K562 (cell line): ENCODE results near the gene TRIO. TPM values are rescaled to one million over a fixed set of nuclear protein-coding genes. Genes with fewer than 3 reads are reported as not detected.

Source experiments
- ATAC-seq: fragments of 200-7000 bp; cut with Tn5 transposase; 3 replicates; pipeline ENCODE4 v1.9.1; 2020; ENCODE audit warnings: moderate library complexity
- BruUV-seq: library from RNA; stranded (reverse); fragments of 400-500 nt; replicated peaks from 2 replicates; lab custom pipeline; 2021; lab: Mats Ljungman, UMichigan
- CTCF ChIA-PET: fragments of 300-600 bp; formaldehyde crosslinking; extraction: SDS; loops from one replicate; lab custom pipeline; 2021; ENCODE audit warnings: low intra/inter-chr PET ratio; lab: Yijun Ruan, JAX
- POLR2A ChIA-PET: fragments of 300-600, 350-650 bp; sonication (Branson Sonifier 250); formaldehyde crosslinking; extraction: SDS; loops from one replicate; lab custom pipeline; 2021; ENCODE audit warnings: antibody characterized with exemption, inconsistent platforms; lab: Yijun Ruan, JAX
- DNase-seq, 4 experiments: peaks; one replicate each; pipeline versions ENCODE4 v3.0.0 to v3.0.0-alpha.2; 2011 to 2018; ENCODE audit warnings: low spot score in 3 of 4, mixed read lengths in 3 of 4; ENCODE audit errors: extremely low read depth in 1 of 4
- FAIRE-seq: peaks from 2 replicates; lab custom pipeline; 2011; peaks lifted over from hg19 to GRCh38; lab: Jason Lieb, UNC
- H2AFZ ChIP-seq: 2 replicates; pipeline ENCODE4 v1.6.0; 2011; ENCODE audit warnings: low read depth, low read length, control low read depth, inconsistent platforms
- H3K27ac ChIP-seq: fragments of 200-600 bp; 3 replicates; pipeline ENCODE4 v1.8.0; 2011; ENCODE audit warnings: low read depth, mild to moderate bottlenecking, control low read depth, inconsistent platforms, low read length, moderate library complexity, mixed read lengths; ENCODE audit errors: extremely low read depth
- H3K27me3 ChIP-seq, 2 experiments: fragments of 300-600 bp in 1 of 2; 2 replicates in 1 of 2; 3 replicates in 1 of 2; pipeline versions ENCODE4 v1.6.0 to v1.8.0; 2011; ENCODE audit warnings: inconsistent platforms in 2 of 2, low read length in 2 of 2, mild to moderate bottlenecking in 1 of 2, mixed read lengths in 1 of 2, moderate library complexity in 1 of 2; ENCODE audit not compliant: control insufficient read depth in 2 of 2, insufficient read depth in 2 of 2
- H3K36me3 ChIP-seq: fragments of 300-600 bp; 3 replicates; pipeline ENCODE4 v1.8.0; 2011; ENCODE audit warnings: mild to moderate bottlenecking, low read length, inconsistent platforms; ENCODE audit not compliant: control insufficient read depth, insufficient read depth
- H3K4me1 ChIP-seq, 2 experiments: fragments of 200-600 bp in 1 of 2; replicated peaks in 1 of 2; 2 replicates in 1 of 2; 3 replicates in 1 of 2; pipeline versions ENCODE4 v1.5.1 to v1.8.0; 2011; ENCODE audit warnings: inconsistent platforms in 2 of 2, low read length in 2 of 2, mild to moderate bottlenecking in 1 of 2, mixed read lengths in 1 of 2, moderate library complexity in 1 of 2; ENCODE audit not compliant: control insufficient read depth in 2 of 2, insufficient read depth in 2 of 2
- H3K4me2 ChIP-seq: 2 replicates; pipeline ENCODE4 v1.6.1; 2011; ENCODE audit warnings: low read length, control low read depth, inconsistent platforms, mixed read lengths; ENCODE audit not compliant: insufficient read depth
- H3K4me3 ChIP-seq: fragments of 200-600 bp; sonication (generic), shearing (Covaris generic); 2 replicates; pipeline ENCODE4 v1.5.1; 2016; ENCODE audit warnings: control low read depth, inconsistent platforms
- H3K79me2 ChIP-seq: fragments of 200-600 bp; 3 replicates; pipeline ENCODE4 v1.8.0; 2011; ENCODE audit warnings: low read length, inconsistent platforms; ENCODE audit not compliant: control insufficient read depth, insufficient read depth
- H3K9ac ChIP-seq, 2 experiments: 2 replicates each; pipeline versions ENCODE4 v1.6.0 to v1.6.1; 2011; ENCODE audit warnings: low read depth in 2 of 2, low read length in 2 of 2, control low read depth in 1 of 2, inconsistent platforms in 1 of 2, mild to moderate bottlenecking in 1 of 2, mixed read lengths in 1 of 2; ENCODE audit not compliant: insufficient read depth in 1 of 2
- H3K9me1 ChIP-seq: one replicate; pipeline ENCODE4 v1.6.0; 2011; ENCODE audit warnings: inconsistent platforms, mild to moderate bottlenecking, low read length, moderate library complexity; ENCODE audit not compliant: control insufficient read depth, insufficient read depth
- H3K9me3 ChIP-seq: replicated peaks from 2 replicates; pipeline ENCODE4 v1.5.1; 2011; ENCODE audit warnings: low read depth, low read length, inconsistent platforms; ENCODE audit not compliant: control insufficient read depth, insufficient read depth
- H4K20me1 ChIP-seq: replicated peaks from 2 replicates; pipeline ENCODE4 v1.6.1; 2011; ENCODE audit warnings: low read length, inconsistent platforms, mixed read lengths; ENCODE audit not compliant: control insufficient read depth, insufficient read depth
- CBFA2T3 ChIP-seq: fragments of 450-650 bp; IDR thresholded peaks from 2 replicates; pipeline ENCODE4 v1.6.1; 2017
- HSF4 ChIP-seq: fragments of 250-450 bp; sonication (Bioruptor Pico); IDR thresholded peaks from 2 replicates; pipeline ENCODE4 v2.1.2; 2022; ENCODE audit warnings: mild to moderate bottlenecking, moderate library complexity, borderline replicate concordance
- NCOR1 ChIP-seq: fragments of 450-650 bp; IDR thresholded peaks from 2 replicates; pipeline ENCODE4 v1.6.1; 2016; ENCODE audit warnings: mild to moderate bottlenecking, moderate library complexity
- TAF15 ChIP-seq: fragments of 200-400 bp; formaldehyde crosslinking; IDR thresholded peaks from 2 replicates; pipeline ENCODE4 v1.6.1; 2017; ENCODE audit warnings: mild to moderate bottlenecking, low read depth, low read length, moderate library complexity
- TRIM28 ChIP-seq: fragments of 450-650 bp; IDR thresholded peaks from 2 replicates; pipeline ENCODE4 v1.6.1; 2017
- ZNF512 ChIP-seq: IDR thresholded peaks from 2 replicates; pipeline ENCODE4 v1.6.1; 2016; ENCODE audit warnings: missing genetic modification characterization, missing compliant biosample characterization
- ZZZ3 ChIP-seq: fragments of 450-650 bp; IDR thresholded peaks from 2 replicates; pipeline ENCODE4 v1.6.1; 2016; ENCODE audit warnings: antibody characterized with exemption, mild to moderate bottlenecking, moderate library complexity
- WGBS: fragments of 100-300 bp; shearing (Covaris generic); methylation state at CpG from one replicate; pipeline ENCODE4 v1.1.6; 2016; ENCODE audit warnings: low coverage, mixed read lengths; ENCODE audit not compliant: insufficient coverage; ENCODE audit errors: missing lambda C conversion rate; 5-methylcytosine and 5-hydroxymethylcytosine counted together
- in situ Hi-C: fragments of 300-500 bp; cut with MboI; formaldehyde crosslinking; loops from 4 replicates; pipeline ENCODE4 v1.15.0; 2018; ENCODE audit warnings: inconsistent platforms, mixed read lengths
- intact Hi-C: fragments of 100-400 bp; cut with micrococcal nuclease; formaldehyde crosslinking; loops from 2 replicates; pipeline ENCODE4 v1.14.2; 2022
- polyA plus RNA-seq, 8 experiments: library from polyadenylated mRNA; depleted of rRNA in 4 of 8; stranded (reverse) in 5 of 8; unstranded in 3 of 8; fragments of >200 nt; fragmentation: Nextera tagmentation in 2 of 8; fragmentation: Illumina TruSeq in 1 of 8; extraction: Ambion mirVana in 2 of 8; extraction: Trizol in 1 of 8; gene quantifications; 2 replicates each; pipeline versions ENCODE4 v1.2.1 to v1.2.3, GENCODE V29; 2011 to 2014; ENCODE audit warnings: inconsistent platforms in 1 of 8, missing spikeins in 1 of 8
- total RNA-seq, 7 experiments: library from RNA; depleted of rRNA in 6 of 7; stranded (reverse); fragments of >200 nt in 6 of 7; fragmentation: Illumina TruSeq in 2 of 7; extraction: Trizol in 2 of 7; gene quantifications; 2 replicates each; pipeline versions ENCODE4 v1.2.1 to v1.2.3, GENCODE V29; 2011 to 2021; ENCODE audit warnings: low replicate concordance in 1 of 7
- TF ChIP-seq, protein P1 (sequence below): fragments of 450-650 bp; formaldehyde crosslinking; IDR thresholded peaks from 2 replicates; pipeline ENCODE4 v1.4.0; 2020; ENCODE audit warnings: mild to moderate bottlenecking

TRIO gene
- total and polyA plus RNA-seq, 9 of the 15 experiments (the other 6 are each of a cell fraction or from before 2014, with no cell fraction given) = 0.24 to 5.0 (median 1.1) TPM

DNA sequence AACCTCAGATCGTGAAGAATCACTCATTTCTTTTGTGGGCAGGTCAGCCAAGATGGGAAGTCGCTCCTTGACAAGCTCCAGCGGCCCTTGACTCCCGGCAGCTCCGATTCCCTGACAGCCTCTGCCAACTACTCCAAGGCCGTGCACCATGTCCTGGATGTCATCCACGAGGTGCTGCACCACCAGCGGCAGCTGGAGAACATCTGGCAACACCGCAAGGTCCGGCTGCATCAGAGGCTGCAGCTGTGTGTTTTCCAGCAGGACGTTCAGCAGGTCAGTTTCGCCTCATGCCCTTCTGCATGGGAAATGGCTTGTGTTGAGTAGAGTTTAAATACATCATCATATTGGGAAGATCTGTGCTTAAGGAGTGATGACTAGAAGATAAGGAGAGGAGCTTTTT is 173.3 kb downstream of the TRIO start:
- ChIA-PET POLR2A (interaction anchor here (0.7 kb wide), 1 partner anchor 12 kb away, joined by 3 read pairs; no protein-coding TSS in a partner anchor), CTCF (no interaction called here)
- H3K27ac ChIP-seq = no peak overlapping the region
- intact Hi-C loops (no loop called here), in situ Hi-C loops (no loop called here)
- no TSS peak for BruUV-seq
- FAIRE-seq (peak; percentile 6), DNase-seq (no peak), ATAC-seq (no peak)
- H3K4me1 ChIP-seq = no peaks in the 10 kb centered on the region; a peak in 2 of 5 replicates
- no peaks in the 10 kb centered on the region for H4K20me1 ChIP-seq
- no peaks in the 10 kb centered on the region for H3K9me1 ChIP-seq
- H2AFZ ChIP-seq = no peak overlapping the region
- no peaks in the 10 kb centered on the region for H3K79me2 ChIP-seq
- no peaks in the 10 kb centered on the region for H3K36me3 ChIP-seq
- no peak overlapping the region for H3K4me3 ChIP-seq
- peaks cover 0 to 6% of the 10 kb centered on the region in 2 experiments; a peak in 2 of 5 replicates for H3K27me3 ChIP-seq
- TF ChIP-seq CBFA2T3 (no peak), TAF15 (no peak), HSF4 (CRISPR knock-in tag) (no peak), NCOR1 (no peak), ZNF512 (tag) (no peak), TRIM28 (no peak), ZZZ3 (no peak)
- TF ChIP-seq, protein P1, sequence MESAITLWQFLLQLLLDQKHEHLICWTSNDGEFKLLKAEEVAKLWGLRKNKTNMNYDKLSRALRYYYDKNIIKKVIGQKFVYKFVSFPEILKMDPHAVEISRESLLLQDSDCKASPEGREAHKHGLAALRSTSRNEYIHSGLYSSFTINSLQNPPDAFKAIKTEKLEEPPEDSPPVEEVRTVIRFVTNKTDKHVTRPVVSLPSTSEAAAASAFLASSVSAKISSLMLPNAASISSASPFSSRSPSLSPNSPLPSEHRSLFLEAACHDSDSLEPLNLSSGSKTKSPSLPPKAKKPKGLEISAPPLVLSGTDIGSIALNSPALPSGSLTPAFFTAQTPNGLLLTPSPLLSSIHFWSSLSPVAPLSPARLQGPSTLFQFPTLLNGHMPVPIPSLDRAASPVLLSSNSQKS (CRISPR knock-in tag) = no peak
- WGBS = 16% methylated on average over 12 of the region's 12 CpGs
- H3K9me3 ChIP-seq = no peaks in the 10 kb centered on the region
- peak overlapping the region in 1 of 2 experiments; percentile 21; a peak in 1 of 4 replicates for H3K9ac ChIP-seq
- H3K4me2 ChIP-seq = no peak overlapping the region
